Transverse colon (tissue), 4 donors: ENCODE data around the gene PTPN4. TPM values are rescaled to one million over a fixed set of nuclear protein-coding genes. Genes with fewer than 3 reads are reported as not detected.

ENCODE experiments used
- DNase-seq: peaks from one replicate; pipeline ENCODE4 v3.0.0-alpha.2; 2019
- H3K27ac ChIP-seq, 4 donors: fragments of 200-600 bp; sonication (generic); 2 replicates each; pipeline ENCODE4 v1.5.1; 2016 to 2018; ENCODE audit warnings: inconsistent platforms in 4 of 4
- H3K27me3 ChIP-seq: fragments of 200-600 bp; sonication (generic); 2 replicates; pipeline ENCODE4 v1.5.1; 2017; ENCODE audit warnings: inconsistent platforms
- H3K36me3 ChIP-seq, 4 donors: fragments of 200-600 bp; sonication (generic); 2 replicates each; pipeline ENCODE4 v1.5.1; 2017 to 2019; ENCODE audit warnings: inconsistent platforms in 4 of 4
- H3K4me1 ChIP-seq, 4 donors: fragments of 200-600 bp; sonication (generic); 2 replicates each; pipeline ENCODE4 v1.5.1; 2017 to 2020; ENCODE audit warnings: inconsistent platforms in 4 of 4
- H3K4me3 ChIP-seq, 4 donors: fragments of 200-600 bp; sonication (generic); 1 replicate in 1 of 4; 2 replicates in 3 of 4; pipeline versions ENCODE4 v1.5.1 to v1.6.1; 2017 to 2019; ENCODE audit warnings: inconsistent platforms in 4 of 4
- H3K9me3 ChIP-seq, 2 donors: fragments of 200-600 bp; sonication (generic); 2 replicates each; pipeline ENCODE4 v1.5.1; 2017 to 2019; ENCODE audit warnings: inconsistent platforms in 2 of 2
- CTCF ChIP-seq, 5 experiments: fragments of 200-600 bp in 3 of 5; fragments of 450-650 bp in 2 of 5; sonication (generic) in 3 of 5; IDR thresholded peaks; 1 replicate in 2 of 5; 2 replicates in 3 of 5; pipeline ENCODE4 v1.5.1; 2016 to 2017; ENCODE audit warnings: antibody characterized with exemption in 5 of 5, inconsistent platforms in 3 of 5, mild to moderate bottlenecking in 2 of 5, moderate library complexity in 1 of 5
- EP300 ChIP-seq: sonication (generic); formaldehyde crosslinking; IDR thresholded peaks from one replicate; pipeline ENCODE4 v1.6.1; 2017; ENCODE audit warnings: antibody characterized with exemption, low read depth
- POLR2A ChIP-seq: fragments of 450-650 bp; IDR thresholded peaks from one replicate; pipeline ENCODE4 v1.6.1; 2016; ENCODE audit warnings: antibody characterized with exemption, mild to moderate bottlenecking, moderate library complexity
- POLR2AphosphoS5 ChIP-seq, 3 donors: sonication (generic); formaldehyde crosslinking; IDR thresholded peaks; one replicate each; pipeline ENCODE4 v1.6.1; 2016; ENCODE audit warnings: antibody characterized with exemption in 3 of 3
- WGBS, 2 donors: methylation state at CpG; one replicate each; pipeline ENCODE4 v1.1.5; 2018; ENCODE audit warnings: low coverage in 1 of 2; 5-methylcytosine and 5-hydroxymethylcytosine counted together
- in situ Hi-C, 4 donors: fragments of 200-750 bp; cut with MboI; loops; one replicate each; pipeline versions ENCODE4 v1.15.0 to v1.15.1; 2017; ENCODE audit warnings: low sequenced_read_pairs in 3 of 4, low pct_ligation_motif_present in 1 of 4, low pct_unique_long_range_greater_than_20kb in 1 of 4
- intact Hi-C: fragments of 100-400 bp; cut with DNase I; formaldehyde crosslinking; loops from one replicate; pipeline ENCODE4 v1.15.1; 2023; ENCODE audit warnings: low total_unique reads
- total RNA-seq, 4 donors: library from RNA; depleted of rRNA; stranded (reverse); fragments of >200 nt; gene quantifications; one replicate each; pipeline ENCODE4 v1.1.0, GENCODE V29; 2016

Gene PTPN4
- total RNA-seq, 4 donors from 2014 or later: 18.7 to 46.6 (median 25.8) TPM

DNA sequence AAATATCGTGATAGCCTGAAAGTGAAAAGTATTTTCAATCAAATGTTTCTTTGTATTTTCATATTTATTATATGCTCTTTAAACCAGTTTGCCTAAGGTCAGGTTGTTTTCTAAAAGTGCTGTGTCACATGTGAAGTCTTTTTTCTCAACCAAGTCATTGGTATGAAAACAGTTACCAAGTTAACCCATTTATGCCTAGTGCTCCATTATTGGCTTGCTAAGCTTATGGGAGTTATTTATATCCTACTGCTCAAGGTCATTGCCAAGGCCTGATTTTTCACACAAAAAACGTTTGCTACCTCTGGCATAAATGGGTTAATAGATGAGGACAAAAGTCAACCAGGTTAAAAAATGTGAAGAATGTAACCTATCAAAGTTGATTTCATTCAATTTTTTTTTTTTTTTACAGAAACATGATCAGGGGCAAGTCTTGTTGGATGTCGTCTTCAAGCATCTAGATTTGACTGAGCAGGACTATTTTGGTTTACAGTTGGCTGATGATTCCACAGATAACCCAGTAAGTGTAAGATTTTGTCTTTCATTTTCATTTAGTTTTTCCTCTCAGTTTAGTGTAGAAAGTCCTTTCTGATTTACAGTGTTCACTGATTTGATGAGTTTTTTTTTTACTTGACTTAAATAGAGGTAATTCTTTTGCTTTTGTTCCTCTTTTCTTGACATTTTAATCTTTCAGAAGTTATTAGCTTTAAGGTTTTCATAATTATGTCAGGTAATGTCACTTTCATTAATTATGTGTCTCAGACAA, 102.6 kb downstream of the PTPN4 start:
- TF ChIP-seq POLR2A (no peak), EP300 (no peak), CTCF (IDR thresholded peaks at IDR 0.05) (no peak), POLR2AphosphoS5 (IDR thresholded peaks at IDR 0.05) (no peak)
- intact Hi-C loops (no loop called here), in situ Hi-C loops (no loop called here)
- no peak overlapping the region for H3K27ac ChIP-seq
- H3K9me3 ChIP-seq: no peaks in the 10 kb centered on the region
- no peak for DNase-seq
- no peaks in the 10 kb centered on the region for H3K27me3 ChIP-seq
- no peaks in the 10 kb centered on the region for H3K4me1 ChIP-seq
- WGBS, 2 donors: 70 to 73% methylated on average over 3 of the region's 3 CpGs
- no peak overlapping the region for H3K4me3 ChIP-seq
- H3K36me3 ChIP-seq: no peaks in the 10 kb centered on the region

DNA sequence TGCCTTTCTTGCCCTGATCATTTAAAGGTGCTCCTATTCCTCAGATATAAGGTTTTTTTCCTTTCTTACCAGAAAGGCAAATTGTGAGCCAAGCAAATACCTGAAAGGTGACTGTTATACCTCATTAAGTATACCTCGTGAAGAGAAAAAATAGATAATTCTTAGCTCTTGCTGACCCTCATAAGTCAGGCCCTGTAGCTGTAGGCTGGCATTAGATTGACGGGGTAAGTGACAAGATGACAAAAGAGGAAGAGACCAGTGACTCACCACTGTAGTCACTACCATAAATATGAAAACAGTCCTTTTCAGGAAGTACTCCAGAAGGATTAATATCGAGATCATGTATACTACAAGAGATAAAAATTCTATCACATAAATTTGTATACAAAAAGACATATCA, 104.6 kb downstream of the PTPN4 start:
- TF ChIP-seq EP300 (no peak), POLR2AphosphoS5 (IDR thresholded peaks at IDR 0.05) (no peak), POLR2A (no peak), CTCF (IDR thresholded peaks at IDR 0.05) (no peak)
- in situ Hi-C loops (no loop called here), intact Hi-C loops (no loop called here)
- Histone ChIP-seq H3K9me3 (no peaks in the 10 kb centered on the region), H3K36me3 (no peaks in the 10 kb centered on the region), H3K4me3 (no peak overlapping the region), H3K27ac (no peak overlapping the region), H3K4me1 (no peaks in the 10 kb centered on the region), H3K27me3 (no peaks in the 10 kb centered on the region)
- WGBS, 2 donors: 66 to 72% methylated on average over 3 of the region's 3 CpGs
- no peak for DNase-seq

- in situ Hi-C loops: no loop called here
- no peak overlapping the region for H3K27ac ChIP-seq
- 91 to 92% methylated on average over 3 of the region's 3 CpGs for WGBS, 2 donors
Observed at GRCh38 chr2:119871725-119872124, 112.0 kb downstream of the PTPN4 start.

More at GRCh38 chr2:119871725-119872124, 112.0 kb downstream of the PTPN4 start:
- no peak for DNase-seq
- Histone ChIP-seq H3K36me3 (no peaks in the 10 kb centered on the region), H3K9me3 (no peaks in the 10 kb centered on the region), H3K4me1 (no peaks in the 10 kb centered on the region), H3K27me3 (no peaks in the 10 kb centered on the region), H3K4me3 (no peak overlapping the region)
- intact Hi-C loops: no loop called here
- TF ChIP-seq CTCF (IDR thresholded peaks at IDR 0.05) (no peak), EP300 (no peak), POLR2AphosphoS5 (IDR thresholded peaks at IDR 0.05) (no peak), POLR2A (no peak)
